GM12872 (cell line): ENCODE data around the gene FOXA3.

ENCODE experiments used
- CTCF ChIP-seq: IDR thresholded peaks from 3 replicates; pipeline ENCODE4 v1.5.1; 2011; ENCODE audit warnings: low read depth, mild to moderate bottlenecking, low read length, moderate library complexity; ENCODE audit not compliant: insufficient read depth

FOXA3 gene

GRCh38 chr19:45824531-45825262 lies 39.4 kb upstream of the FOXA3 start:
- no peak for TF ChIP-seq CTCF

- no peak for TF ChIP-seq CTCF
Observed at GRCh38 chr19:45825263-45825605, 38.9 kb upstream of the FOXA3 start.

GRCh38 chr19:45825917-45826893 lies 37.9 kb upstream of the FOXA3 start:
- no peak for TF ChIP-seq CTCF

DNA sequence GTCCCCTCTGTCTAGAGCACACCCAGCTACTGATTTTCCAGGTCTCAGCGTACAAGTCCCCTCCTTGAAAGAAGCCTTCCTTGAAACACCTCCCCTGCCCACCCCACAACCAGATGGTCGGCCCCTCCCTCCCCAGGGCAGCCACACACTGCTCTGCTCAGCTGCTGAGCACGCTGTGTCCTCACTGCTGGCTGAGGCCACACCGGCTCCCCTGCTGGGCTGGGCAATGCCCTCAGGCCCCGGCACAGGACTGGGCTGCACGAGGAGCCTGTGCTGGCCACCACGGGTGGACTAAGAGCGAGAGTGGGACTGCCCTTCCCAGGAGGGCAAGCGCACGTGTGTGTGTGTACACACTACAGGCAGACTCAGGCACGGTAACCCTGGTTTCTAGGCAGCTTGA lies 37.2 kb upstream of the FOXA3 start:
- TF ChIP-seq CTCF = no peak

DNA sequence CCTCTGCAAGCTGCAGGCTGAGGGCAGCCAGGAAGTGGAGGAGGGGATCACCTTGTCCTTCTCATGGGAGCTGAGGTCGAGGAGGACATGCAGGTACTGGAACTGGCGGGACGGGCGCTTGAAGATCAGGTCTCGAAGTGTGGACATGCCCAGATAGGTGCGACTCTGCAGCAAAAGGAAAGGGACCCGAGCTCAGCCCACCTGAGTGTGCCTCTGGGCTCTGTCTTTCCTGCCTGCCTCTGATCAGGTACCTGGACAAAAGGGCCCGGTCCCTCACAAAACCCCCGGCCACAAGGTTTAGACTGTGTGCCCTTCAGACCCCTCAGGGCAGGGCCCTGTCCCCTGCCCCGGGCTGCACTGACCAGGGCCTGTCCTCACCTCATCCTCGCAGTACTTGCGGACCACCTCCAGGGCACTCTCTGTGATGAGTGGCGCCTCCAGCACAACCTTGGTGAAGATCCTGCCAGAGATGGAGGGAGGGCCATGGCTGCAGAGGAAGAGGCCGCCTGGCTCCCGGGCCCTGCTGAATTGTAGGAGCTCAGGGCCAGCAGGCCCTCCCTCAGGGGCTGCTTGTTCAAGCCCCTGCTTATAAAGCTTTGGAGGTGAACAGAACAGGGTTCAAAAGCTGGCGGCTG lies 36.5 kb upstream of the FOXA3 start:
- TF ChIP-seq CTCF = no peak

GRCh38 chr19:45828523-45828922 lies 35.6 kb upstream of the FOXA3 start:
- no peak for TF ChIP-seq CTCF

- TF ChIP-seq CTCF = no peak
Observed at GRCh38 chr19:45828945-45829344, 35.2 kb upstream of the FOXA3 start.
